Right ventricle myocardium inferior (tissue), 1 donor: ENCODE results near the gene EPAS1. TPM values are rescaled to one million over a fixed set of nuclear protein-coding genes. Genes with fewer than 3 reads are reported as not detected.

Experiments used
- ATAC-seq: fragments of 200-7000 bp; cut with Tn5 transposase; one replicate; pipeline ENCODE4 v1.9.1; 2020; ENCODE audit warnings: mild to moderate bottlenecking, moderate library complexity
- DNase-seq: peaks from one replicate; pipeline ENCODE4 v3.0.0; 2021; ENCODE audit errors: missing footprints
- intact Hi-C: fragments of 100-400 bp; cut with DNase I; formaldehyde crosslinking; loops from one replicate; pipeline ENCODE4 v1.11.0; 2022
- total RNA-seq: library from RNA; stranded (reverse); fragmentation: NEBNext Ultra II Directional; extraction: Animal tissue kit (Norgen Biotek cat#: 25700); gene quantifications from one replicate; pipeline ENCODE4 v1.2.1, GENCODE V29; 2021
- donor health status: DM: no; HTN: yes; CAD: no; lungs with severe emphysema.

The EPAS1 gene
- total RNA-seq, 1 donor from 2014 or later: 205 TPM

- ATAC-seq (no peak), DNase-seq (no peak)
- intact Hi-C loops: no loop called here
These were observed 107.1 kb downstream of the EPAS1 start for GRCh38 chr2:46404181-46404759.

DNA sequence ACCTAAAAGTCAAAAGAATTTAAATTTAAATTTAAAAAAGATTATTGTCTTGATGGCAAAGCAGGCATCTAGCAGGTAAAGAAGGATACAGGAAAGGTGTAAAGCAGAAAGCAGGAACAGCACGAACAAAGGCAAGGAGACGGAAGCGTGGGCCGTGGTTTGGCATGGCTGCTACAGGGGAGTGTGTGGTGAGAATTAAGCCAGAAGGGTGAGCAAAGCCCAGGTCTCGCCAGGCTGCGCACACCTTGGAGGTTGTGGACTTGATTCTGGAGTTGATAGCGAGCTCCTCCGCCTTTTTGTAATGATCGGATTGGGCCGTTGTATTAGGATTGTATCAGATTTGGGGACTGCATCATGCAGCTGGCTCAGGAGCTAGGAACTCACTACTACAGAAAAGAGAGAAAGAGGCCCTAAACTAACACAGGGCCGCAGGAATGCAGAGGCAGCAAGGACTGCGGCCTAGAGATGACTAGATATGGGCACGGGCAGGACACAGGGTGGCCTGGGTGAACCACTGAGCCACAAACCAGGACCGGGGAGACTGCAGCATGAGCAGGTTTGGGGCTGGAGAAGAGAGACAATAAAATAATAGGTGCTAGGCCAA, 110.7 kb downstream of the EPAS1 start:
- intact Hi-C loops: no loop called here
- ATAC-seq: no peak
- no peak for DNase-seq

- peak; percentile 12 for ATAC-seq
- DNase-seq: no peak
- intact Hi-C loops: loop anchor here (5.0 kb wide), 1 partner anchor 43 kb away; no protein-coding TSS in a partner anchor
These were observed 112.5 kb downstream of the EPAS1 start for GRCh38 chr2:46409756-46410155.

GRCh38 chr2:46410273-46411244, 113.4 kb downstream of the EPAS1 start:
- ATAC-seq: peak; percentile 51
- intact Hi-C loops: loop anchor here (5.0 kb wide), 1 partner anchor 42 kb away; no protein-coding TSS in a partner anchor
- no peak for DNase-seq

DNA sequence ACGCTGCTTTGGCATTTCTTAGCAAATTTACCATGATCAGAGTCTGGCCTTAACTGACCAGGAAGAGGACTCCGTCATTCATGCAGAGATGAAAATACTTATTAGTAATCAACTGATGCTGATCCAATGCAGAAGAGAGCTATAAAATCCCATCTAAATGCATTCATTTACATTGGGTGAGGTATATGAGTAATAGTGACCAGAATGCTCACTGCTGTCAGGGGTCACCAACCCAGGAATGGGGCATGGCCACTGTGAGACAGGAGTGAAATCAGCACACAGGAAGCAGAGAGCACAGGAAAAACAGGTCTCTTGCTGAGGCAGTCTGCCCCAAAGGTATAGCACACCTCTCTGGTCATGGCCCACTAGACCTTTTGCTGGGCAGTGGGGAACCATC, 114.0 kb downstream of the EPAS1 start:
- intact Hi-C loops: loop anchor here (5.0 kb wide), 1 partner anchor 41 kb away; no protein-coding TSS in a partner anchor
- ATAC-seq (no peak), DNase-seq (no peak)

- ATAC-seq: no peak
These were observed 114.8 kb downstream of the EPAS1 start for GRCh38 chr2:46411985-46412384.

DNA sequence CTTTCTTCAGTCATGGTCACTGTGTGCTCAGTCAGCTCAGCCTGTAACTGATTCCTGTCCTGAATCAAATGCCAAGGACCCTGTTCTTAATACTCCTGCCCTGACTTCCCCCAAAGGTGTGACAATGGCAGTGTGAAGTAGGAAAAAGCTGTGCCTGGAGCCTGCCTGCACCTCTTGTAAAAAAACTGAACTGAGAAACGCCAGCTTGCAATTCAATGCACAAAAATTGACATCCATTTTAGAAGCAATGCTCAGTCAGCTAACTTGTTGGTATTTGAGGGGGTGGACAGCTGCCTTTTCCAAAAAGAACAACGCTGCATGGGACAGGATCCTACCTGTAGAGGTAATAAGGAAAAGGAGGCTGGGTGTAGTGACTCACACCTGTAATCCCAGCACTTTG, 115.9 kb downstream of the EPAS1 start:
- no peak for ATAC-seq
- DNase-seq: no peak
- intact Hi-C loops: loop anchor here (5.0 kb wide), 1 partner anchor 39 kb away; no protein-coding TSS in a partner anchor

More at GRCh38 chr2:46411985-46412384, 114.8 kb downstream of the EPAS1 start:
- DNase-seq: no peak
- intact Hi-C loops: loop anchor here (5.0 kb wide), 1 partner anchor 40 kb away; no protein-coding TSS in a partner anchor

DNA sequence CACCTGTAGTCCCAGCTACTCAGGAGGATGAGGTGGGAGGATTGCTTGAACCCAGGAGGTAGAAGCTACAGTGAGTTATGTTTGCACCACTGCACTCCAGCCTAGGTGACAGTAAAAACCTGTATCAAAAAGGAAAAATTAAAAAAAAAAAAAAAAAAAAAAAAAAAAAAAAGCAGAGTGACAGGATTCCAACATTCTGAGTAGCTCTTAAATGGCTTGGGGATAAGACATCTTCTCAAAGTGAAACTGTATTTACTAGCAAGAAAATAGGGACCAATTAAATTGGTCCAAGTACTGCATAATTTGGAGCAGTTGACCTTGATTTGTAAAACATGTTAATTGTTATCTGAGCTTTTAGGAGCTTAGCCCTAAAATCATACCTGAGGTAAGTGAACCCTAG, 116.4 kb downstream of the EPAS1 start:
- DNase-seq: no peak
- intact Hi-C loops: loop anchor here (5.0 kb wide), 1 partner anchor 39 kb away; no protein-coding TSS in a partner anchor
- no peak for ATAC-seq

DNA sequence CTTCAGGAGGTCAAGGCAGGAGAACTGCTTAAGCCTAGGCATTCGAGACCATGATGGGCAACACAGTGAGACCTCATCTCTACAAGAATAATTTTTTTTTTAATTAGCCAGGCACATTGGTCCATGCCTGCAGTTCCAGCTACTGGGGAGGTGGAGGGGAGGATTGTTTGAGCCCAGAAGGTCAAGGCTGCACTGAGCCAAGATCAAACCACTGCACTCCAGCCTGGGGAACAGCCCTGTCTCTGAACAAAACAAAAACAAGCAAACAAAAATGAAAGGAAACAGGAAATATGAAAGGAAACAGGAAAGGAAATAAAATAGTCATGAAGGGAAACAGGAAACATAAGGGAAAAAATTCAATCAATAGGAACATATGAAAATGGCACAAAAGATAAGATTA, 117.5 kb downstream of the EPAS1 start:
- intact Hi-C loops: loop anchor here (5.0 kb wide), 1 partner anchor 38 kb away; no protein-coding TSS in a partner anchor
- no peak for ATAC-seq
- no peak for DNase-seq

GRCh38 chr2:46416280-46416679, 119.1 kb downstream of the EPAS1 start:
- DNase-seq (no peak), ATAC-seq (no peak)
- intact Hi-C loops: no loop called here

GRCh38 chr2:46416739-46417403, 119.7 kb downstream of the EPAS1 start:
- intact Hi-C loops: no loop called here

DNA sequence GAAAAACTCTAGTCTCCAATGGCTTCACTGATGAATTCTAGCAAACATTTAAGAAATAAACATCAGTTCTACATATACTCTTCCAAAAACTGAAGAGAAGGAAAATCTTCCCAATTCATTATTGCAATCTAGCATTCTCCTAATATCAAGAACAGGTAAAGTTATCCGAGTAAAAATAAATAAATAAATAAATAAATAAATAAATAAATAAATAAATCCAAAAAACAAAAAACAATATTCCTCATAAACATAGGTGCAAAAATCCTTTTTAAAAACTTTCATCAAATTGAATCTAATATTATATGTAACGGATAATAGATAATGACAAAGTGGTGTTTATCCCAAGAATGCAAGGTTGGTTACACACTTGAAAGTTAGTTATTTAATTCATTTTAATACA, 123.7 kb downstream of the EPAS1 start:
- no peak for ATAC-seq
- intact Hi-C loops: no loop called here
- no peak for DNase-seq

More at GRCh38 chr2:46416739-46417403, 119.7 kb downstream of the EPAS1 start:
- ATAC-seq (no peak), DNase-seq (no peak)

DNA sequence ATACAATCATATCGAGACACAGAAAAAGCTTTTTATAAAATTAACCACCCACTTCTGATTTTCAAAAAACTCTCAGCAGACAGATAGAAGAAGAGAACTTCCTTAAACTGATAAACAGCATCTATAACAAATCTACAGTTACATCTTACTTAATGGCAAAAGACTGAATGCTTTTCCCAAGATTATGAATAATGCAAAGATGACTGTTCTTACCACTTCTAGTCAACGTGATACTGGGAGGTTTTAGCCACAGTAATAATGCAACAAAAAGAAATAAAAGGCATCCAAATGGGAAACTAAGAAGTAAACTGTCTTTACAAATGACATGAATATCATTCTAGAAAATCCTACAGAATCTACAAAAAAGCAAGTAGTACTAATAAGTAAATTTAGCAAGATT, 124.2 kb downstream of the EPAS1 start:
- DNase-seq: no peak

GRCh38 chr2:46422717-46423394, 125.6 kb downstream of the EPAS1 start:
- ATAC-seq (no peak), DNase-seq (no peak)
- intact Hi-C loops: no loop called here

More for the DNA sequence above, 124.2 kb downstream of the EPAS1 start:
- intact Hi-C loops: no loop called here
- no peak for ATAC-seq

GRCh38 chr2:46424937-46425336, 127.7 kb downstream of the EPAS1 start:
- intact Hi-C loops: no loop called here
- no peak for DNase-seq
- ATAC-seq: no peak

DNA sequence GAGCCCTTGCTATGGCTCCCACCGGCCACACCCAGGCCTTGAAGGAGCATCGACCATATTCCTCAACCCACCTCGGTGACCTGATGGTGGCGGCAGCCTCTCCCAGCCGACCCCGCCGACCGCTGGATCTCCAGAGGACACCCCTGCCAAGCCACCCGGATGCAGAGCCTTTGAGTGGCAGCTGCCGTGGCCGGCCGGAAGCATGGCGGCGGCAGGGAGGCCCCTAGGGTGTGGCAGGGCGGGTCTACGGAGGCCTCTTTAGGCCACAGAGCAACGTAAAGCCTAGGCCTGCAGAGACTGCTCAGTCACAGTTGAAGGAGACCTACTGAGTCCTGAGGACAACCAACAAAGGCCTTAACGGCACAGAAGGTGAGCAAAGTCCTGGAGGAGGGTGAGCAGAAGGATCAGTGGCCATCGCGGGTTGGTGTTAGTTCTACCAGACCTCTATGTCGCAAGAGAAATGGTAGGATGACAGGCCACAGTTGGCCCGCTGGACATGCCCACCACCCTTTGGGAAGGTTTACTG, 131.8 kb downstream of the EPAS1 start:
- no peak for ATAC-seq
- intact Hi-C loops: no loop called here

GRCh38 chr2:46430413-46430812, 133.2 kb downstream of the EPAS1 start:
- ATAC-seq (no peak), DNase-seq (no peak)

More for the DNA sequence above, 131.8 kb downstream of the EPAS1 start:
- DNase-seq: no peak

DNA sequence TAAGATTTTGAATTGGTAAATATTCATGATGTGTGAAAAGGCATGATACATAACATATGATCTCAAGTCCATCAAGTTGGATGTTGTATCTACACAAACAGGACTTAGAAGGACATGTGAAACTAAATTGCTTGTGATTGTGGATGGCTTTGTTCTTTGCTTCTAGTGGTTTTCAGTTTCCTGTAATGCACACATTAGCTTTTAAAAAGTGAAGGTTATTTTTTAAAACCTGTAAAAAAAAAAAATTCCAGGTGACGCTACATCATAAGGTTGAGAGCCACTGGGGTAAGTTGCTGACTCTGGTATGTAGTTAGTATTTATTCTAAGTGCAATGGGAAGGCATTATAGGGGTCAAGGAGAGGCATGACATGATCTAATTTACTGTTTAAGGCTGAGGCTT, 133.8 kb downstream of the EPAS1 start:
- intact Hi-C loops: no loop called here
- DNase-seq (no peak), ATAC-seq (no peak)

More at GRCh38 chr2:46430413-46430812, 133.2 kb downstream of the EPAS1 start:
- intact Hi-C loops: no loop called here
